Fibroblast of lung (primary cell): ENCODE measurements around the gene NFYA. TPM values are rescaled to one million over a fixed set of nuclear protein-coding genes. Genes with fewer than 3 reads are reported as not detected.

Experiments used
- DNase-seq, 2 donors: peaks; one replicate each; pipeline versions ENCODE4 v3.0.0 to v3.0.0-alpha.2; 2010; ENCODE audit warnings: low read depth in 2 of 2
- H2AFZ ChIP-seq: 2 replicates; pipeline ENCODE4 v1.5.1; 2012; ENCODE audit warnings: low read length, control low read depth, inconsistent platforms
- H3K27ac ChIP-seq: 2 replicates; pipeline ENCODE4 v1.5.1; 2011; ENCODE audit warnings: low read length, control low read depth; ENCODE audit not compliant: insufficient read depth
- H3K27me3 ChIP-seq: 2 replicates; pipeline ENCODE4 v1.5.1; 2011; ENCODE audit warnings: mild to moderate bottlenecking, low read length; ENCODE audit not compliant: control insufficient read depth, insufficient read depth
- H3K36me3 ChIP-seq: 2 replicates; pipeline ENCODE4 v1.5.1; 2011; ENCODE audit warnings: low read length; ENCODE audit not compliant: control insufficient read depth, insufficient read depth
- H3K4me1 ChIP-seq: 2 replicates; pipeline ENCODE4 v1.5.1; 2011; ENCODE audit warnings: low read length; ENCODE audit not compliant: control insufficient read depth, insufficient read depth; ENCODE audit errors: extremely low read depth
- H3K4me2 ChIP-seq: 2 replicates; pipeline ENCODE4 v1.5.1; 2011; ENCODE audit warnings: low read length, control low read depth; ENCODE audit not compliant: insufficient read depth; ENCODE audit errors: extremely low read depth
- H3K4me3 ChIP-seq, 4 experiments: fragments of 200-600 bp in 1 of 4; sonication (generic) in 1 of 4; replicated peaks in 1 of 4; 2 replicates each; pipeline ENCODE4 v1.5.1; 2011 to 2016; ENCODE audit warnings: low read length in 4 of 4, low read depth in 3 of 4, mild to moderate bottlenecking in 3 of 4, control low read depth in 2 of 4, inconsistent platforms in 1 of 4, mixed read lengths in 1 of 4; ENCODE audit not compliant: insufficient read depth in 1 of 4; ENCODE audit errors: control extremely low read depth in 1 of 4
- H3K79me2 ChIP-seq: 2 replicates; pipeline ENCODE4 v1.5.1; 2012; ENCODE audit warnings: mild to moderate bottlenecking, low read length, inconsistent platforms; ENCODE audit not compliant: control insufficient read depth, insufficient read depth
- H3K9ac ChIP-seq: 2 replicates; pipeline ENCODE4 v1.5.1; 2011; ENCODE audit warnings: mild to moderate bottlenecking, low read length, control low read depth; ENCODE audit not compliant: insufficient read depth
- H3K9me3 ChIP-seq: 2 replicates; pipeline ENCODE4 v1.5.1; 2012; ENCODE audit warnings: low read depth, low read length; ENCODE audit not compliant: control insufficient read depth, insufficient read depth
- H4K20me1 ChIP-seq: 2 replicates; pipeline ENCODE4 v1.5.1; 2011; ENCODE audit warnings: low read length; ENCODE audit not compliant: control insufficient read depth, insufficient read depth; ENCODE audit errors: extremely low read depth
- EZH2 ChIP-seq: IDR thresholded peaks from 2 replicates; pipeline ENCODE4 v1.5.1; 2012; ENCODE audit warnings: low read length, control low read depth, mild to moderate bottlenecking; ENCODE audit errors: missing control alignments
- polyA plus RNA-seq, 2 donors: library from polyadenylated mRNA; depleted of rRNA in 1 of 2; stranded (reverse) in 1 of 2; unstranded in 1 of 2; fragments of >200 nt; gene quantifications; 2 replicates each; pipeline ENCODE4 v1.2.1, GENCODE V29; 2011 to 2012; ENCODE audit warnings: missing spikeins in 1 of 2
- total RNA-seq: library from RNA; depleted of rRNA; stranded (reverse); fragments of >200 nt; gene quantifications from 2 replicates; pipeline ENCODE4 v1.2.1, GENCODE V29; 2014
- TF ChIP-seq, protein P1 (sequence below), 2 donors: IDR thresholded peaks in 1 of 2; conservative IDR thresholded peaks in 1 of 2; 1 replicate in 1 of 2; 2 replicates in 1 of 2; pipeline ENCODE4 v1.5.1; 2011 to 2012; ENCODE audit warnings: low read length in 2 of 2, control low read depth in 1 of 2, inconsistent platforms in 1 of 2, low read depth in 1 of 2, mild to moderate bottlenecking in 1 of 2

The NFYA gene
- total and polyA plus RNA-seq, 2 donors (not counting 1 experiment from before 2014, with no cell fraction given) = 6.9 to 14.9 TPM

- Histone ChIP-seq H4K20me1 (no peaks in the 10 kb centered on the region), H3K4me3 (peak within 1 kb of the TSS; percentile 78 to 98 (median 84)), H3K79me2 (peaks cover 35% of the 10 kb centered on the region), H3K27me3 (no peaks in the 10 kb centered on the region), H3K9ac (peak within 1 kb of the TSS; percentile 95), H3K27ac (peak within 1 kb of the TSS; percentile 94), H2AFZ (peak within 1 kb of the TSS; percentile 82), H3K9me3 (no peaks in the 10 kb centered on the region), H3K4me2 (peak within 1 kb of the TSS; percentile 85), H3K4me1 (peaks cover 3% of the 10 kb centered on the region), H3K36me3 (no peaks in the 10 kb centered on the region)
- TF ChIP-seq EZH2 = no peak
- TF ChIP-seq, protein P1, sequence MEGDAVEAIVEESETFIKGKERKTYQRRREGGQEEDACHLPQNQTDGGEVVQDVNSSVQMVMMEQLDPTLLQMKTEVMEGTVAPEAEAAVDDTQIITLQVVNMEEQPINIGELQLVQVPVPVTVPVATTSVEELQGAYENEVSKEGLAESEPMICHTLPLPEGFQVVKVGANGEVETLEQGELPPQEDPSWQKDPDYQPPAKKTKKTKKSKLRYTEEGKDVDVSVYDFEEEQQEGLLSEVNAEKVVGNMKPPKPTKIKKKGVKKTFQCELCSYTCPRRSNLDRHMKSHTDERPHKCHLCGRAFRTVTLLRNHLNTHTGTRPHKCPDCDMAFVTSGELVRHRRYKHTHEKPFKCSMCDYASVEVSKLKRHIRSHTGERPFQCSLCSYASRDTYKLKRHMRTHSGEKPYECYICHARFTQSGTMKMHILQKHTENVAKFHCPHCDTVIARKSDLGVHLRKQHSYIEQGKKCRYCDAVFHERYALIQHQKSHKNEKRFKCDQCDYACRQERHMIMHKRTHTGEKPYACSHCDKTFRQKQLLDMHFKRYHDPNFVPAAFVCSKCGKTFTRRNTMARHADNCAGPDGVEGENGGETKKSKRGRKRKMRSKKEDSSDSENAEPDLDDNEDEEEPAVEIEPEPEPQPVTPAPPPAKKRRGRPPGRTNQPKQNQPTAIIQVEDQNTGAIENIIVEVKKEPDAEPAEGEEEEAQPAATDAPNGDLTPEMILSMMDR (conservative IDR thresholded peaks at IDR 0.05 in 1 of 2, IDR thresholded peaks at IDR 0.05 in 1 of 2; ENCODE audit: low read depth in 1 of 2, low read length in 2 of 2) = no peak
- peak; percentile 88 to 99 for DNase-seq
Observed at GRCh38 chr6:41071923-41072835, 595 bp upstream of the NFYA start, which contains the start of gene OARD1. OARD1 (minus strand) TSS chr6:41072356; CDS start chr6:41071634, 722 bp downstream.

GRCh38 chr6:41073203-41073967 is 611 bp downstream of the NFYA start:
- no peaks in the 10 kb centered on the region for H3K36me3 ChIP-seq
- H3K9me3 ChIP-seq = no peaks in the 10 kb centered on the region
- peak overlapping the region; percentile 5 for H2AFZ ChIP-seq
- H3K9ac ChIP-seq = peak overlapping the region; percentile 95
- peak; percentile 63 to 84 for DNase-seq
- no peak for TF ChIP-seq EZH2
- TF ChIP-seq, protein P1 (conservative IDR thresholded peaks at IDR 0.05 in 1 of 2, IDR thresholded peaks at IDR 0.05 in 1 of 2; ENCODE audit: low read depth in 1 of 2, low read length in 2 of 2) = peak; percentile 10 to 18
- peaks cover 46% of the 10 kb centered on the region for H3K79me2 ChIP-seq
- peak overlapping the region; percentile 94 for H3K27ac ChIP-seq
- H3K27me3 ChIP-seq = no peaks in the 10 kb centered on the region
- H3K4me2 ChIP-seq = peak overlapping the region; percentile 82
- peaks cover 3% of the 10 kb centered on the region for H3K4me1 ChIP-seq
- H4K20me1 ChIP-seq = no peaks in the 10 kb centered on the region
- peak overlapping the region; percentile 75 to 88 (median 78) for H3K4me3 ChIP-seq
